Astrocyte (in vitro differentiated cells and primary cell): ENCODE data around the gene ZDHHC17. TPM values are rescaled to one million over a fixed set of nuclear protein-coding genes. Genes with fewer than 3 reads are reported as not detected.

Experiments used
- DNase-seq: peaks from one replicate; pipeline ENCODE4 v3.0.0-alpha.2; 2010; ENCODE audit warnings: low read depth
- FAIRE-seq: peaks from 2 replicates; lab custom pipeline; 2011; peaks lifted over from hg19 to GRCh38; lab: Jason Lieb, UNC
- H2AFZ ChIP-seq: 2 replicates; pipeline ENCODE4 v1.6.0; 2012; ENCODE audit warnings: low read depth, low read length, inconsistent platforms
- H3K27ac ChIP-seq: 2 replicates; pipeline ENCODE4 v1.5.1; 2011; ENCODE audit warnings: low read depth, low read length, inconsistent platforms
- H3K27me3 ChIP-seq: 2 replicates; pipeline ENCODE4 v1.6.0; 2011; ENCODE audit warnings: low read length, inconsistent platforms; ENCODE audit not compliant: insufficient read depth
- H3K36me3 ChIP-seq: 2 replicates; pipeline ENCODE4 v1.5.1; 2011; ENCODE audit warnings: low read length, inconsistent platforms; ENCODE audit not compliant: insufficient read depth
- H3K4me1 ChIP-seq: 2 replicates; pipeline ENCODE4 v1.5.1; 2011; ENCODE audit warnings: low read length, inconsistent platforms; ENCODE audit not compliant: insufficient read depth
- H3K4me2 ChIP-seq: 2 replicates; pipeline ENCODE4 v1.6.0; 2012; ENCODE audit warnings: low read length, inconsistent platforms
- H3K4me3 ChIP-seq: 2 replicates; pipeline ENCODE4 v1.5.1; 2011; ENCODE audit warnings: low read depth, mild to moderate bottlenecking, low read length, inconsistent platforms; ENCODE audit not compliant: insufficient read depth
- H3K79me2 ChIP-seq: 2 replicates; pipeline ENCODE4 v1.6.0; 2012; ENCODE audit warnings: mild to moderate bottlenecking, low read length, inconsistent platforms; ENCODE audit not compliant: insufficient read depth
- H3K9ac ChIP-seq: 2 replicates; pipeline ENCODE4 v1.6.0; 2012; ENCODE audit warnings: mild to moderate bottlenecking, low read length, inconsistent platforms
- H3K9me3 ChIP-seq: 2 replicates; pipeline ENCODE4 v1.5.1; 2012; ENCODE audit warnings: low read depth, mild to moderate bottlenecking, low read length, inconsistent platforms; ENCODE audit not compliant: insufficient read depth
- H4K20me1 ChIP-seq: 2 replicates; pipeline ENCODE4 v1.6.0; 2012; ENCODE audit warnings: low read length, inconsistent platforms; ENCODE audit not compliant: insufficient read depth
- H3K27ac Mint-ChIP-seq: one replicate; pipeline ENCODE4 v1.8.0; 2021; ENCODE audit warnings: mild to moderate bottlenecking, mixed read lengths; ENCODE audit not compliant: unreplicated experiment
- H3K27me3 Mint-ChIP-seq: one replicate; pipeline ENCODE4 v1.8.0; 2021; ENCODE audit warnings: low read depth, mixed read lengths; ENCODE audit not compliant: unreplicated experiment
- H3K36me3 Mint-ChIP-seq: one replicate; pipeline ENCODE4 v1.8.0; 2021; ENCODE audit warnings: low read depth, mixed read lengths; ENCODE audit not compliant: unreplicated experiment
- H3K4me1 Mint-ChIP-seq: one replicate; pipeline ENCODE4 v1.8.0; 2021; ENCODE audit warnings: low read depth, mixed read lengths; ENCODE audit not compliant: unreplicated experiment
- H3K4me3 Mint-ChIP-seq: one replicate; pipeline ENCODE4 v1.8.0; 2021; ENCODE audit warnings: mild to moderate bottlenecking, moderate library complexity, mixed read lengths; ENCODE audit not compliant: unreplicated experiment
- H3K9me3 Mint-ChIP-seq: one replicate; pipeline ENCODE4 v1.8.0; 2021; ENCODE audit warnings: mild to moderate bottlenecking, mixed read lengths; ENCODE audit not compliant: unreplicated experiment
- CTCF ChIP-seq: IDR thresholded peaks from 2 replicates; pipeline ENCODE4 v1.5.1; 2011; ENCODE audit warnings: low read depth, mild to moderate bottlenecking, inconsistent platforms, low read length, moderate library complexity; ENCODE audit not compliant: insufficient read depth
- EZH2 ChIP-seq: IDR thresholded peaks from 2 replicates; pipeline ENCODE4 v1.6.1; 2012; ENCODE audit warnings: mild to moderate bottlenecking, low read length, inconsistent platforms; ENCODE audit not compliant: insufficient read depth
- total RNA-seq: library from RNA; stranded (reverse); gene quantifications from 2 replicates; pipeline ENCODE4 v1.2.1, GENCODE V29; 2021

The ZDHHC17 gene
- total RNA-seq, 1 donor from 2014 or later = 77.5 TPM

- H3K36me3 Mint-ChIP-seq = peaks cover 8% of the 10 kb centered on the region
- peaks cover 28% of the 10 kb centered on the region for H4K20me1 ChIP-seq
- H3K27me3 Mint-ChIP-seq = no peaks in the 10 kb centered on the region
- TF ChIP-seq EZH2 = no peak
- TF ChIP-seq CTCF = no peak
- H3K4me1 Mint-ChIP-seq = peaks cover 40% of the 10 kb centered on the region
- peak overlapping the region; percentile 99 for H3K4me3 Mint-ChIP-seq
- peak overlapping the region; percentile 95 for H3K4me3 ChIP-seq
- H3K4me1 ChIP-seq = peaks cover 20% of the 10 kb centered on the region
- peak overlapping the region; percentile 95 for H3K4me2 ChIP-seq
- DNase-seq (no peak), FAIRE-seq (no peak)
- peaks cover 51% of the 10 kb centered on the region for H3K79me2 ChIP-seq
- peak overlapping the region; percentile 75 for H3K27ac ChIP-seq
- H3K36me3 ChIP-seq = no peaks in the 10 kb centered on the region
- H3K9me3 Mint-ChIP-seq = no peaks in the 10 kb centered on the region
- peak overlapping the region; percentile 46 for H2AFZ ChIP-seq
- H3K9me3 ChIP-seq = no peaks in the 10 kb centered on the region
- peak overlapping the region; percentile 92 for H3K27ac Mint-ChIP-seq
- peak overlapping the region; percentile 94 for H3K9ac ChIP-seq
- H3K27me3 ChIP-seq = no peaks in the 10 kb centered on the region
Observed at GRCh38 chr12:76878099-76878898, 114.4 kb downstream of the ZDHHC17 start.

- H3K27ac Mint-ChIP-seq = peak within 1 kb of the TSS; percentile 98
- no peaks in the 10 kb centered on the region for H3K36me3 ChIP-seq
- H3K9me3 ChIP-seq = peaks cover 3% of the 10 kb centered on the region
- peaks cover 20% of the 10 kb centered on the region for H3K4me1 ChIP-seq
- TF ChIP-seq CTCF (peak; percentile 24), EZH2 (no peak)
- peak; percentile 79 for DNase-seq
- peak within 1 kb of the TSS; percentile 94 for H3K27ac ChIP-seq
- H3K27me3 ChIP-seq = no peaks in the 10 kb centered on the region
- peaks cover 5% of the 10 kb centered on the region for H3K9me3 Mint-ChIP-seq
- peaks cover 6% of the 10 kb centered on the region for H3K36me3 Mint-ChIP-seq
- peak within 1 kb of the TSS; percentile 99 for H3K4me3 Mint-ChIP-seq
- peak within 1 kb of the TSS; percentile 95 for H3K4me2 ChIP-seq
- no peak for FAIRE-seq
- H3K9ac ChIP-seq = peak within 1 kb of the TSS; percentile 94
- peak within 1 kb of the TSS; percentile 95 for H3K4me3 ChIP-seq
- no peaks in the 10 kb centered on the region for H3K27me3 Mint-ChIP-seq
- H3K4me1 Mint-ChIP-seq = peaks cover 47% of the 10 kb centered on the region
- H4K20me1 ChIP-seq = peaks cover 20% of the 10 kb centered on the region
- H2AFZ ChIP-seq = peak within 1 kb of the TSS; percentile 76
- H3K79me2 ChIP-seq = peaks cover 43% of the 10 kb centered on the region
Observed at GRCh38 chr12:76878899-76879709, 115.2 kb downstream of the ZDHHC17 start, which contains the start of gene CSRP2. Gene CSRP2 (minus strand): TSS chr12:76879019. CDS start chr12:76866260, 12,759 bp downstream.
